Tibial nerve (tissue), 4 donors: ENCODE data around the gene MPEG1. TPM values are rescaled to one million over a fixed set of nuclear protein-coding genes. Genes with fewer than 3 reads are reported as not detected.

Experiments used
- DNase-seq, 2 donors: peaks; one replicate each; pipeline ENCODE4 v3.0.0-alpha.2; 2019; ENCODE audit warnings: low spot score in 2 of 2
- H3K27ac ChIP-seq, 4 donors: fragments of 200-600 bp; sonication (generic) in 3 of 4; one replicate each; pipeline ENCODE4 v1.5.1; 2017 to 2019; ENCODE audit warnings: mild to moderate bottlenecking in 1 of 4
- H3K27me3 ChIP-seq, 2 donors: fragments of 200-600 bp; sonication (generic) in 1 of 2; one replicate each; pipeline versions ENCODE4 v1.5.1 to v1.6.0; 2017 to 2019
- H3K36me3 ChIP-seq, 3 donors: fragments of 200-600 bp; sonication (generic); one replicate each; pipeline ENCODE4 v1.5.1; 2018 to 2019
- H3K4me1 ChIP-seq, 4 donors: fragments of 200-600 bp; sonication (generic) in 3 of 4; one replicate each; pipeline ENCODE4 v1.5.1; 2017 to 2019
- H3K4me3 ChIP-seq, 4 donors: fragments of 200-600 bp; sonication (generic) in 3 of 4; one replicate each; pipeline ENCODE4 v1.5.1; 2017 to 2019; ENCODE audit warnings: mild to moderate bottlenecking in 1 of 4, moderate library complexity in 1 of 4
- H3K9me3 ChIP-seq, 4 donors: fragments of 200-600 bp; sonication (generic) in 3 of 4; one replicate each; pipeline ENCODE4 v1.5.1; 2017 to 2019
- CTCF ChIP-seq, 5 experiments: fragments of 200-600 bp in 3 of 5; fragments of 450-650 bp in 2 of 5; sonication (generic) in 3 of 5; IDR thresholded peaks; one replicate each; pipeline ENCODE4 v1.5.1; 2016 to 2019; ENCODE audit warnings: antibody characterized with exemption in 5 of 5, mild to moderate bottlenecking in 3 of 5, moderate library complexity in 2 of 5
- EP300 ChIP-seq, 2 donors: sonication (generic); formaldehyde crosslinking; IDR thresholded peaks; one replicate each; pipeline ENCODE4 v1.6.1; 2017; ENCODE audit warnings: antibody characterized with exemption in 2 of 2, mild to moderate bottlenecking in 1 of 2
- POLR2A ChIP-seq, 2 donors: fragments of 450-650 bp; IDR thresholded peaks; one replicate each; pipeline ENCODE4 v1.6.1; 2017; ENCODE audit warnings: antibody characterized with exemption in 2 of 2, mild to moderate bottlenecking in 2 of 2, moderate library complexity in 2 of 2
- WGBS, 2 donors: methylation state at CpG; one replicate each; pipeline ENCODE4 v1.1.5; 2018; 5-methylcytosine and 5-hydroxymethylcytosine counted together
- total RNA-seq, 4 donors: library from RNA; depleted of rRNA; stranded (reverse); fragments of >200 nt; gene quantifications; one replicate each; pipeline ENCODE4 v1.1.0, GENCODE V29; 2016

MPEG1 gene
- total RNA-seq, 4 donors from 2014 or later, result 7.0 to 12.3 (median 9.6) TPM

- Histone ChIP-seq H3K9me3 (no peaks in the 10 kb centered on the region), H3K4me1 (peaks cover 0 to 53% (median 8%) of the 10 kb centered on the region in 4 donors), H3K36me3 (peaks cover 0 to 90% (median 2%) of the 10 kb centered on the region in 3 donors), H3K27ac (no peak overlapping the region), H3K4me3 (no peak overlapping the region), H3K27me3 (no peaks in the 10 kb centered on the region)
- TF ChIP-seq CTCF (IDR thresholded peaks at IDR 0.05) (no peak), POLR2A (IDR thresholded peaks at IDR 0.05) (no peak)
- 85 to 88% methylated on average over 4 of the region's 4 CpGs for WGBS, 2 donors
- no peak for DNase-seq
Observed at GRCh38 chr11:59192446-59193020, 20.2 kb downstream of the MPEG1 start.

- DNase-seq, result no peak
- no peak for TF ChIP-seq EP300 (IDR thresholded peaks at IDR 0.05)
- TF ChIP-seq CTCF (IDR thresholded peaks at IDR 0.05), result no peak
- TF ChIP-seq POLR2A (IDR thresholded peaks at IDR 0.05), result no peak
- H3K27me3 ChIP-seq, result no peaks in the 10 kb centered on the region
- 79% methylated on average over 7 to 8 of the region's 8 CpGs for WGBS, 2 donors
- H3K36me3 ChIP-seq, result peaks cover 0 to 84% (median 2%) of the 10 kb centered on the region in 3 donors
- H3K9me3 ChIP-seq, result no peaks in the 10 kb centered on the region
- H3K27ac ChIP-seq, result no peak overlapping the region
- no peak overlapping the region for H3K4me3 ChIP-seq
- H3K4me1 ChIP-seq, result peaks cover 0 to 53% (median 12%) of the 10 kb centered on the region in 4 donors
Observed at GRCh38 chr11:59191890-59192289, 20.8 kb downstream of the MPEG1 start.

GRCh38 chr11:59191095-59191494 is 21.6 kb downstream of the MPEG1 start:
- Histone ChIP-seq H3K36me3 (peaks cover 0 to 76% (median 2%) of the 10 kb centered on the region in 3 donors), H3K9me3 (no peaks in the 10 kb centered on the region), H3K27me3 (no peaks in the 10 kb centered on the region), H3K4me1 (peaks cover 0 to 55% (median 17%) of the 10 kb centered on the region in 4 donors), H3K4me3 (no peak overlapping the region), H3K27ac (no peak overlapping the region)
- WGBS, 2 donors, result 91 to 94% methylated on average over 4 of the region's 4 CpGs
- TF ChIP-seq EP300 (IDR thresholded peaks at IDR 0.05), result no peak
- no peak for TF ChIP-seq CTCF (IDR thresholded peaks at IDR 0.05)
- TF ChIP-seq POLR2A (IDR thresholded peaks at IDR 0.05), result no peak
- no peak for DNase-seq

GRCh38 chr11:59189986-59190385 is 22.7 kb downstream of the MPEG1 start:
- no peak overlapping the region for H3K27ac ChIP-seq
- no peaks in the 10 kb centered on the region for H3K27me3 ChIP-seq
- no peak for DNase-seq
- TF ChIP-seq POLR2A (IDR thresholded peaks at IDR 0.05), result no peak
- TF ChIP-seq EP300 (IDR thresholded peaks at IDR 0.05), result no peak
- no peak for TF ChIP-seq CTCF (IDR thresholded peaks at IDR 0.05)
- peaks cover 0 to 66% (median 2%) of the 10 kb centered on the region in 3 donors for H3K36me3 ChIP-seq
- WGBS, 2 donors, result 55 to 59% methylated on average over 4 of the region's 4 CpGs
- no peak overlapping the region for H3K4me3 ChIP-seq
- no peaks in the 10 kb centered on the region for H3K9me3 ChIP-seq
- peaks cover 0 to 55% (median 27%) of the 10 kb centered on the region in 4 donors for H3K4me1 ChIP-seq

- Histone ChIP-seq H3K4me3 (no peak overlapping the region), H3K27me3 (no peaks in the 10 kb centered on the region), H3K27ac (peak overlapping the region in 1 of 4 donors; percentile 4), H3K4me1 (peaks cover 0 to 61% (median 38%) of the 10 kb centered on the region in 4 donors), H3K9me3 (no peaks in the 10 kb centered on the region), H3K36me3 (peaks cover 0 to 56% (median 2%) of the 10 kb centered on the region in 3 donors)
- TF ChIP-seq EP300 (IDR thresholded peaks at IDR 0.05) (no peak), CTCF (IDR thresholded peaks at IDR 0.05) (no peak), POLR2A (IDR thresholded peaks at IDR 0.05) (no peak)
- DNase-seq, result no peak
- 63 to 69% methylated on average over 4 of the region's 4 CpGs for WGBS, 2 donors
Observed at GRCh38 chr11:59188954-59189353, 23.8 kb downstream of the MPEG1 start.
